Effector memory CD4-positive, alpha-beta T cell (primary cell): ENCODE data around the gene TMEM43.
"Not testable (repeated sequence)": the region's sequence is repeated elsewhere in the genome, so short reads cannot be mapped to it uniquely, and the experiment has no call there.

ENCODE experiments used
- DNase-seq, 3 donors: peaks; one replicate each; pipeline ENCODE4 v3.0.0-alpha.2; 2020
- H3K27ac ChIP-seq: 2 replicates; pipeline ENCODE4 v1.7.0; 2013; ENCODE audit warnings: mild to moderate bottlenecking, low read length, moderate library complexity; ENCODE audit not compliant: insufficient read depth, poor library complexity, severe bottlenecking
- H3K27me3 ChIP-seq: replicated peaks from 2 replicates; pipeline ENCODE4 v1.7.0; 2013; ENCODE audit warnings: mild to moderate bottlenecking, low read length; ENCODE audit not compliant: insufficient read depth, control insufficient read depth, poor library complexity, severe bottlenecking
- H3K36me3 ChIP-seq: 2 replicates; pipeline ENCODE4 v1.7.0; 2013; ENCODE audit warnings: mild to moderate bottlenecking, low read length, moderate library complexity; ENCODE audit not compliant: control insufficient read depth, insufficient read depth
- H3K4me1 ChIP-seq: 2 replicates; pipeline ENCODE4 v1.7.0; 2013; ENCODE audit warnings: low read length, mild to moderate bottlenecking; ENCODE audit not compliant: control insufficient read depth, insufficient read depth, poor library complexity, severe bottlenecking
- H3K4me3 ChIP-seq: 2 replicates; pipeline ENCODE4 v1.7.0; 2013; ENCODE audit warnings: low read length, low read depth, mild to moderate bottlenecking; ENCODE audit not compliant: insufficient read depth, poor library complexity, severe bottlenecking
- H3K9me3 ChIP-seq: 2 replicates; pipeline ENCODE4 v1.7.0; 2013; ENCODE audit warnings: mild to moderate bottlenecking, low read length, moderate library complexity; ENCODE audit not compliant: control insufficient read depth

TMEM43 gene

GRCh38 chr3:14109821-14110220 is 15.0 kb upstream of the TMEM43 start:
- H3K9me3 ChIP-seq, H3K4me1 ChIP-seq, H3K27ac ChIP-seq, DNase-seq, H3K27me3 ChIP-seq, H3K4me3 ChIP-seq: not testable (repeated sequence)
- peaks cover 28% of the 10 kb centered on the region for H3K36me3 ChIP-seq

- no peak overlapping the region for H3K4me3 ChIP-seq
- no peak for DNase-seq
- H3K36me3 ChIP-seq: peaks cover 37% of the 10 kb centered on the region
These were observed 14.2 kb upstream of the TMEM43 start for GRCh38 chr3:14110699-14111098.

GRCh38 chr3:14113965-14114635 is 10.8 kb upstream of the TMEM43 start:
- no peak for DNase-seq
- H3K4me1 ChIP-seq: no peaks in the 10 kb centered on the region
- no peak overlapping the region for H3K27ac ChIP-seq
- no peaks in the 10 kb centered on the region for H3K27me3 ChIP-seq
- no peaks in the 10 kb centered on the region for H3K9me3 ChIP-seq
- H3K36me3 ChIP-seq: peaks cover 44% of the 10 kb centered on the region
- H3K4me3 ChIP-seq: no peak overlapping the region

More at GRCh38 chr3:14110699-14111098, 14.2 kb upstream of the TMEM43 start:
- no peak overlapping the region for H3K27ac ChIP-seq
- H3K9me3 ChIP-seq: no peaks in the 10 kb centered on the region
- H3K27me3 ChIP-seq: no peaks in the 10 kb centered on the region
- H3K4me1 ChIP-seq: no peaks in the 10 kb centered on the region

- no peaks in the 10 kb centered on the region for H3K4me1 ChIP-seq
- peaks cover 41% of the 10 kb centered on the region for H3K36me3 ChIP-seq
- DNase-seq: no peak
- no peak overlapping the region for H3K27ac ChIP-seq
- H3K4me3 ChIP-seq: no peak overlapping the region
- H3K9me3 ChIP-seq: no peaks in the 10 kb centered on the region
- no peaks in the 10 kb centered on the region for H3K27me3 ChIP-seq
These were observed 7.1 kb upstream of the TMEM43 start for GRCh38 chr3:14117468-14118399.

GRCh38 chr3:14118400-14119381 is 6.2 kb upstream of the TMEM43 start:
- Histone ChIP-seq H3K4me1 (peaks cover 3% of the 10 kb centered on the region), H3K4me3 (no peak overlapping the region), H3K9me3 (no peaks in the 10 kb centered on the region), H3K36me3 (peaks cover 33% of the 10 kb centered on the region), H3K27ac (no peak overlapping the region), H3K27me3 (no peaks in the 10 kb centered on the region)
- DNase-seq: no peak

GRCh38 chr3:14119651-14120050 is 5.2 kb upstream of the TMEM43 start:
- Histone ChIP-seq H3K27me3 (no peaks in the 10 kb centered on the region), H3K4me1 (peaks cover 10% of the 10 kb centered on the region), H3K4me3 (no peak overlapping the region)

GRCh38 chr3:14120111-14120920 is 4.5 kb upstream of the TMEM43 start:
- no peak for DNase-seq
- Histone ChIP-seq H3K27me3 (no peaks in the 10 kb centered on the region), H3K9me3 (no peaks in the 10 kb centered on the region), H3K27ac (no peak overlapping the region), H3K36me3 (peaks cover 17% of the 10 kb centered on the region), H3K4me1 (peaks cover 11% of the 10 kb centered on the region), H3K4me3 (no peak overlapping the region)

More at GRCh38 chr3:14119651-14120050, 5.2 kb upstream of the TMEM43 start:
- Histone ChIP-seq H3K9me3 (no peaks in the 10 kb centered on the region), H3K27ac (no peak overlapping the region), H3K36me3 (peaks cover 24% of the 10 kb centered on the region)
- no peak for DNase-seq

GRCh38 chr3:14120921-14121448 is 3.9 kb upstream of the TMEM43 start:
- Histone ChIP-seq H3K4me1 (peaks cover 18% of the 10 kb centered on the region), H3K36me3 (peaks cover 10% of the 10 kb centered on the region)
- not testable (repeated sequence) for DNase-seq, H3K27ac ChIP-seq, H3K4me3 ChIP-seq, H3K9me3 ChIP-seq, H3K27me3 ChIP-seq

GRCh38 chr3:14121859-14122258 is 3.0 kb upstream of the TMEM43 start:
- no peak for DNase-seq
- Histone ChIP-seq H3K27ac (no peak overlapping the region), H3K27me3 (no peaks in the 10 kb centered on the region), H3K4me1 (peaks cover 26% of the 10 kb centered on the region), H3K36me3 (peaks cover 6% of the 10 kb centered on the region), H3K9me3 (no peaks in the 10 kb centered on the region), H3K4me3 (no peak overlapping the region)
